Measurements from ENCODE around the gene IL2RA. TPM values are rescaled to one million over a fixed set of nuclear protein-coding genes. Genes with fewer than 3 reads are reported as not detected.

IL2RA gene
- not detected in 5 replicates for total RNA-seq (2022; extraction: Qiagen RNA extraction; ENCODE audit: low read depth)

DNA sequence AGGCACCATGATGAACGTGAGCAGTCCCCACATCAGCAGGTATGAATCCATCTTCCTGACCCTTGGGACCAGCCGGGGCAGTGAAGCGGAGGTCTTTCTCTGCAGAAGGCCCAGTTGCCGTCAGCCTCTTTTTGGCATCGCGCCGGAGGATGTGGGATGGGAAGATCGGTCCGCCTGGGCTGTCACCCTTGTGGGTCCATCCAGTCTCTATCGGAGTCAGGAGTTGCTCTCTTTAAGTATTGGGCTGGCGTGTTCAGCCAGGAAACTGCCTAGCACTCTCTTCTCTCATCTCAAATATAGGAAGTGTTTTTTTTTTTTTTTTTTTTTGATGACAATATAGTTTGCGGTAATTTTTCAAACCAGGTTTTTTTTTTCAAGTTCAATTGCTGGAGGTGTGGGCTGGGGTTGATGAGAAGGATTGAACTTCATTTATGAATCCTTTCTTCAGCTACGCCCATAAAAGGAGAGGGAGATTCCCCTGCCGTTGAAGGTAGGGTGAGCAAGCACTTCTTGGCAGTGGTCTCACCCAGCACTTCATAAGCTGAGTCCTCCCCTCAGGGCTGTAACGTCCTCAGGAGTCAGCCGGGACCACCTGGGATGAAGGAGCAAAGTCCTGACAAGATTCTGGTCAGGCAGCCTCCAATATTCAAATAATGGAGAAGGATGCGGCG is at the start of gene IL2RA:
IL2RA (minus strand) TSS at position 267 of the 671 bp plus-strand sequence; CDS start at position 51, 216 bp downstream.

DNA sequence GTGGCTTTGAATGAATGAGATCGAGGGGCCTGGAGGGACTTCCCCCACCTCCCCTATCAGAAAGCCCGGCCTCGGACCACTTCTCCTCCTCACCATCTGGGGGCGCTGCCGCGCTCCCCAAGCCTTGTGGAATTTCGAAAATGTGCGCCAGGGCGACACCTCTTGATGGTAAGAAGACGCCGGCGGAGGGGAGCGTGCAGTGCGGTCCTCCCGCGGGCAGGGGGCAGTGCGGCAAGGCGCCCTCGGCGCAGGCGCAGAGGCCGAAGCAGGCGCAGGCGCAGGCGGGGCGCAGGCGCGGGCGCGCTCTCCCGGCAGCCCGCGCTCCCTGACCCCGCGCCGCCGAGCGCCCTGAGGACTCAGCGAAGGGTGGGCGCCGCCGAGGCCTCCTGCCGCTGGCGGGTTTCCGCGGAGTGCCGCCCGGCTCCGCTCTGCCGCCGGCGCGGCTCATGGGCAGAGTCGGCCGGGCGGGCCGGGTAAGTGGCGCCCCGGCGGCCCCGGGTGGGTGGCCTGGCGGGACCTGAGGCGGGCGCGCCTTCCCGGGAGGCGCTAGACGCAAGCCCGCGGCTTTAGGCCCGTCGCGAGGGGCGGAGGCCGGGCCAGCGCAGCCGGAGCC is 26.7 kb upstream of the IL2RA start, which contains the start of gene RBM17:
RBM17 (plus strand) TSS at position 314 of the 613 bp plus-strand sequence. CDS start 8,032 bp downstream, outside the sequence.

DNA sequence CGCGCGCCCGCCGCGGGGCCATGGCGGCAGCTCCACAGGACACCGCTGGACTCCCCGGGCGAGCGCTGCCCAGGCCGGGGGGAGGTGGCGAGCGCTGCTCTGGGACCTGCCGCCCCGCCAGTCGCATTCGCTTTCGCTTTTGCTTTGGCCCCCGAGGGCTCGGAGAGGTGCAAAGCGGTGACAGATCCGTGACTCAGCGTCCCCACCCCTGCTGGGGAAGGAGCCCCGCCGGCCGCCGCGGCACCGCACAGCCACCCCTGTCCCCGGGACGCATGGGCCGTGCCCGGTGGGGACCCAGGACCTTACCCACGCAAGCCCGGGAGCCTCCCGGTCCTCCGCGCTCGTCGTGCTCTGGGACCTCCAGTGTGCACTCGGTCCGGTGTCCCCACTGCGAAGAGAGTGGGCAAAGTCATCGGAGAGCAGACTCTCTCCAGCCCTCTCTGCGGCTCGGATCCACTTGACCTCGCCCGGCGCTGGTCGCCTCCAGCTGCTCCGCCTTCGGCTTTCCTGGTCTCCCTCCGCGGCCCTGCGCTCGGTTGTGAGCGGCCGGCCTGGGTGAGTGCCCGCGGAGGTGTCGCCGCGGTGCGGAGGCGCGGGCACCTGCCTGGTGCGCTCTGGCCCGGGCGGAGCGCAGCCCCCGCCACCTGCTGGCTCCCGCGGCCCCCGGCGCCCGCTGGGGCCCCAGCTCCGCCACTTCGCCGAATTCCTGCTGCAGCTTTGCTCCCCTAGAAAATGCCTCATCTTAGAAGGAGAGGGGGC is 84.5 kb downstream of the IL2RA start, which contains the start of gene IL15RA:
IL15RA (minus strand) TSS at position 73 of the 759 bp plus-strand sequence; CDS start at position 22, 51 bp downstream.

Other genes starting within 250 kb of the IL2RA start
- 198 to 267 TPM (median 211 TPM) in 5 replicates for gene GDI2, start 248.9 kb downstream of the IL2RA start, total RNA-seq (2022; extraction: Qiagen RNA extraction; ENCODE audit: low read depth)
- 8.0 to 12.3 TPM (median 11.1 TPM) in 5 replicates for gene ANKRD16, start 172.5 kb downstream of the IL2RA start, total RNA-seq (2022; extraction: Qiagen RNA extraction; ENCODE audit: low read depth)
- gene FBH1, start 172.1 kb downstream of the IL2RA start, total RNA-seq (2022; extraction: Qiagen RNA extraction; ENCODE audit: low read depth): 35.9 to 44.7 TPM (median 37.8 TPM) in 5 replicates
- 2.3 to 3.0 TPM (median 2.6 TPM) in 5 replicates for gene IL15RA, start 84.8 kb downstream of the IL2RA start, total RNA-seq (2022; extraction: Qiagen RNA extraction; ENCODE audit: low read depth)
- gene RBM17, start 26.7 kb upstream of the IL2RA start, total RNA-seq (2022; extraction: Qiagen RNA extraction; ENCODE audit: low read depth): 102 to 116 TPM (median 114 TPM) in 5 replicates
- 131 to 158 TPM (median 153 TPM) in 5 replicates for gene PFKFB3, start 140.6 kb upstream of the IL2RA start, total RNA-seq (2022; extraction: Qiagen RNA extraction; ENCODE audit: low read depth)